BE2C (cell line): ENCODE measurements around the gene ZNF580.

Experiments
- DNase-seq: peaks from one replicate; pipeline ENCODE4 v3.0.0-alpha.2; 2020
- H3K27me3 ChIP-seq: fragments of 250-450 bp; sonication (Bioruptor Pico); 2 replicates; pipeline ENCODE4 v1.5.1; 2020; ENCODE audit warnings: mild to moderate bottlenecking
- H3K36me3 ChIP-seq: fragments of 250-450 bp; sonication (Bioruptor Pico); 2 replicates; pipeline ENCODE4 v1.5.1; 2020; ENCODE audit warnings: mild to moderate bottlenecking
- H3K4me1 ChIP-seq: fragments of 250-450 bp; sonication (Bioruptor Pico); 2 replicates; pipeline ENCODE4 v1.5.1; 2020
- H3K4me3 ChIP-seq: 2 replicates; pipeline ENCODE4 v1.5.1; 2011; ENCODE audit warnings: low read depth, low read length
- H3K9me3 ChIP-seq: fragments of 250-450 bp; sonication (Bioruptor Pico); 2 replicates; pipeline ENCODE4 v1.5.1; 2020
- TF ChIP-seq, protein P1 (sequence below): IDR thresholded peaks from 2 replicates; pipeline ENCODE4 v1.5.1; 2012; ENCODE audit warnings: mild to moderate bottlenecking, low read depth, low read length

The ZNF580 gene

DNA sequence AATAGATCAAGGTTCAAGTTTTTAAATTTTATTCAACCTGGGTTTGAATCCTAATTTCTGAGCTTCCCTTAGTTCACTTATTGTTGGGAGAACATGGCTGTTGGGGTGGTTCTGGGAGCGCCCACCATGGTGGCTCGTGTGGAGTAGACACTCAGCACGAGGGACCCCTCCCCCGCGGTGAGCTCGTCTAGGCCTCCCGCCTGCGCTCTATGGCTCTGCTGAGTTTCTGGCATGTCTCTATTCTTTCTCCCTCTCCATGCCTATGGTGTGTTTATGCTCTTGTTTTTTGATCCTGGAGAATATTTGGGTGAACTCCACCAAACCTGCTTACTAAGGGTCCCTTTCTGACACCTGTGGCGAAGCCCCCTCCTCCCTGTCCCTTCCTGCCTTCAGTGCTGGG, 32.7 kb downstream of the ZNF580 start:
- H3K4me1 ChIP-seq = peaks cover 19% of the 10 kb centered on the region
- TF ChIP-seq, protein P1, sequence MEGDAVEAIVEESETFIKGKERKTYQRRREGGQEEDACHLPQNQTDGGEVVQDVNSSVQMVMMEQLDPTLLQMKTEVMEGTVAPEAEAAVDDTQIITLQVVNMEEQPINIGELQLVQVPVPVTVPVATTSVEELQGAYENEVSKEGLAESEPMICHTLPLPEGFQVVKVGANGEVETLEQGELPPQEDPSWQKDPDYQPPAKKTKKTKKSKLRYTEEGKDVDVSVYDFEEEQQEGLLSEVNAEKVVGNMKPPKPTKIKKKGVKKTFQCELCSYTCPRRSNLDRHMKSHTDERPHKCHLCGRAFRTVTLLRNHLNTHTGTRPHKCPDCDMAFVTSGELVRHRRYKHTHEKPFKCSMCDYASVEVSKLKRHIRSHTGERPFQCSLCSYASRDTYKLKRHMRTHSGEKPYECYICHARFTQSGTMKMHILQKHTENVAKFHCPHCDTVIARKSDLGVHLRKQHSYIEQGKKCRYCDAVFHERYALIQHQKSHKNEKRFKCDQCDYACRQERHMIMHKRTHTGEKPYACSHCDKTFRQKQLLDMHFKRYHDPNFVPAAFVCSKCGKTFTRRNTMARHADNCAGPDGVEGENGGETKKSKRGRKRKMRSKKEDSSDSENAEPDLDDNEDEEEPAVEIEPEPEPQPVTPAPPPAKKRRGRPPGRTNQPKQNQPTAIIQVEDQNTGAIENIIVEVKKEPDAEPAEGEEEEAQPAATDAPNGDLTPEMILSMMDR = no peak
- no peak for DNase-seq
- H3K4me3 ChIP-seq = no peak overlapping the region
- H3K9me3 ChIP-seq = no peaks in the 10 kb centered on the region
- peaks cover 51% of the 10 kb centered on the region for H3K36me3 ChIP-seq
- no peaks in the 10 kb centered on the region for H3K27me3 ChIP-seq

- DNase-seq = no peak
- H3K4me1 ChIP-seq = peaks cover 19% of the 10 kb centered on the region
- TF ChIP-seq, protein P1 = no peak
These were observed 33.1 kb downstream of the ZNF580 start for GRCh38 chr19:55673889-55674288.

DNA sequence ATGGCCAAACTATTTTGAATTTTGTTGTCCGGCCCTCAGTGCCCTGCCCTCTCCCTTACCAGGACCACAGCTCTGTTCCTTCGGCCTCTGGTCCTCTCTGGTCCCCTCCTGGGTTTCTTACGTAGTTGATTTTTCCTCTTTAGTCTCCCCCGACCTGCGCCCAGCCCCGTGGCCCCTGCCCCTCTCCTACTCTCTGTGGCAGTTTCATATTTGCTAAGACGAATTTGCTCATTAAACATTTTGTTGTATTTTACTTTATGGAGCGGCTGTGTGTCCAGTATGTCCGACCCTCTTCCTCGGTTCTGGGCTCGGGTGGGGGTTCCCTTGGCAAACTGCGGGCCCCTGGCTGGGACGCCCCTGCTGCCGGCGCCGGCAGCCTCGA, 33.6 kb downstream of the ZNF580 start:
- TF ChIP-seq, protein P1 = no peak
- Histone ChIP-seq H3K36me3 (peaks cover 51% of the 10 kb centered on the region), H3K4me1 (peaks cover 19% of the 10 kb centered on the region), H3K9me3 (no peaks in the 10 kb centered on the region), H3K4me3 (peak overlapping the region; percentile 95), H3K27me3 (no peaks in the 10 kb centered on the region)
- DNase-seq = no peak

More at GRCh38 chr19:55673889-55674288, 33.1 kb downstream of the ZNF580 start:
- H3K4me3 ChIP-seq = no peak overlapping the region; the same call in none of the 2 replicates
- no peaks in the 10 kb centered on the region for H3K27me3 ChIP-seq
- H3K36me3 ChIP-seq = peaks cover 51% of the 10 kb centered on the region
- H3K9me3 ChIP-seq = no peaks in the 10 kb centered on the region

DNA sequence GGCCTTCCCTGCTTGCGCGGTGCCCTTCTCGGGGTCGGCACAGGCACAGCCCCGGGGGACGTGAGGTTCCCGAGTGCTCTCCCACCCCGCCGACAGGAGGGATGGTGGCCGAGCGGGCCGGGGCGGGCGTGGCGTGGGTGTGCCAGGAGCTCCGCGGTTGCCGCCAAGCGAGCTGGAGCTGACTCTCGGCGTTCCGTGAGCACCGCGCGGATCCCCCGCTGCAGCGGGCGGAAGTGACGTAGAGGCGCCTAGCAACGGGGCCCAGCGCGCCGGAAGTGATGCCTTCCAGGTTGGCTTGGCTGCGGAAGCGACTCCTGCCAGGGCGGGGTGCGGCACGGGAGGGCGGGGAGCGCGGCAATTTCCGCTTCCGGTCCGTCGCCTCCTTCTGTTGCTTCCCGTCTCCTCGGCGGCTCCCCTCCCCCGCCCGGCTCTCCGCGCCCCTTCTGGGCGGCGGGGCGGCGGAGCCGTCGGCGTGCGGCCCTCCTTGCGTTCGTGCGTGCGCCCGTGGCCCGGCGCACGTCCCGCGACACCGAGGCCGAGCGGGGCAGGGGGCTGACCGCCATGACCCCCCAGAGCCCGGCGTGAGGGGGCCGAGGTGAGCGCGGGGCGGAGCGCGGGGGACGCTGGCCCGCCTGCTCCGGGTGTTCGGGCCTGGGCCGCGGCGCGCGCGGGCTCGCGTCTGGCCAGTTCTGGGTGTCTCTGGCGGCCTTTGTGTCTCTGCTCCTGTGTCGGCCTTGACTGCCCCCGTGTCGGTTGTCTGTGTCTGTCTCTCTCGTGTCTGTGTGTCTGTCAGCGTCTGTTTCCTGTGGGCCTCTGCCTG, 34.2 kb downstream of the ZNF580 start, which contains the start of gene EPN1:
Gene EPN1, plus strand, starts transcription at position 386 of the 820 bp plus-strand sequence. CDS start 3,402 bp downstream, outside the sequence.
- H3K36me3 ChIP-seq = peaks cover 51% of the 10 kb centered on the region
- no peaks in the 10 kb centered on the region for H3K27me3 ChIP-seq
- TF ChIP-seq, protein P1 = no peak
- no peaks in the 10 kb centered on the region for H3K9me3 ChIP-seq
- peaks cover 19% of the 10 kb centered on the region for H3K4me1 ChIP-seq
- DNase-seq = peak; percentile 99
- peak within 1 kb of the TSS; percentile 95 for H3K4me3 ChIP-seq

- Histone ChIP-seq H3K4me1 (peaks cover 19% of the 10 kb centered on the region), H3K27me3 (no peaks in the 10 kb centered on the region), H3K4me3 (peak overlapping the region; percentile 95), H3K9me3 (no peaks in the 10 kb centered on the region), H3K36me3 (peaks cover 51% of the 10 kb centered on the region)
- DNase-seq = no peak
- TF ChIP-seq, protein P1 = no peak
These were observed 35.0 kb downstream of the ZNF580 start for GRCh38 chr19:55675661-55676354.
